ENCODE results near the gene KPRP. TPM values are rescaled to one million over a fixed set of nuclear protein-coding genes. Genes with fewer than 3 reads are reported as not detected.

The KPRP gene
- total and polyA plus RNA-seq, 10 of the 15 experiments (the other 5 are each of a cell fraction or from before 2014, with no cell fraction given), result not detected

DNA sequence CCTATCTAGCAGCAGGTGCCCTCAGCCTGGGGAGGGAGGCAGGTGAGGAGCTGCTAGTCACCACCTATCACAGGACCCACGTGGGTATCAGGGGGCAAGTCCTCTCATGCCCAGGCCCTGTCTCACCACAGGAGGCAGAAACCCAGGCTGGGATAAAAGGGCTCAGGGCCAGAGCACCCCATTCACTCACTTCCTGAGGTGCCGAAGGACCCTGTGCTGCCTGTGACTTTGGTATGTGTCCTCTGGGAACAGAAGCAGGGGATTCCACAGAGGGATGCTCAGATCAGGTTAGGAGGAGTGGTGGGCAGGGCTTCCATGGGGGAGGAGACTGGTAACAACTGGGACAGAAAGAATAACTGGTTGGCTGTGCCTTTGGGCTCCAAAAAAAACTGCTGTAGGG is 28.3 kb downstream of the KPRP start, which contains the start of gene LCE1E:
LCE1E (plus strand) TSS at position 181 of the 400 bp plus-strand sequence. CDS start 1,043 bp downstream, outside the sequence.
- intact Hi-C loops (cut with micrococcal nuclease; ENCODE audit: unreplicated experiment), result no loop called here
- RAD21 ChIA-PET (ENCODE audit: unreplicated experiment), result no interaction called here
- no peak for TF ChIP-seq IKZF2 (IDR thresholded peaks at IDR 0.05)
- no peak for TF ChIP-seq KAT2A (conservative IDR thresholded peaks at IDR 0.05; ENCODE audit: control insufficient read depth, low read depth, low read length)
- no peak for TF ChIP-seq MEF2A (IDR thresholded peaks at IDR 0.05; ENCODE audit: insufficient read depth, low read depth, low read length)
- no peak for TF ChIP-seq SP1 (IDR thresholded peaks at IDR 0.05; ENCODE audit: low read depth, low read length)
- TF ChIP-seq RELA (IDR thresholded peaks at IDR 0.05; ENCODE audit: borderline replicate concordance, partially characterized antibody), result no peak
- TF ChIP-seq ESRRA (IDR thresholded peaks at IDR 0.05; ENCODE audit: low read length), result no peak
- TF ChIP-seq, protein P1, sequence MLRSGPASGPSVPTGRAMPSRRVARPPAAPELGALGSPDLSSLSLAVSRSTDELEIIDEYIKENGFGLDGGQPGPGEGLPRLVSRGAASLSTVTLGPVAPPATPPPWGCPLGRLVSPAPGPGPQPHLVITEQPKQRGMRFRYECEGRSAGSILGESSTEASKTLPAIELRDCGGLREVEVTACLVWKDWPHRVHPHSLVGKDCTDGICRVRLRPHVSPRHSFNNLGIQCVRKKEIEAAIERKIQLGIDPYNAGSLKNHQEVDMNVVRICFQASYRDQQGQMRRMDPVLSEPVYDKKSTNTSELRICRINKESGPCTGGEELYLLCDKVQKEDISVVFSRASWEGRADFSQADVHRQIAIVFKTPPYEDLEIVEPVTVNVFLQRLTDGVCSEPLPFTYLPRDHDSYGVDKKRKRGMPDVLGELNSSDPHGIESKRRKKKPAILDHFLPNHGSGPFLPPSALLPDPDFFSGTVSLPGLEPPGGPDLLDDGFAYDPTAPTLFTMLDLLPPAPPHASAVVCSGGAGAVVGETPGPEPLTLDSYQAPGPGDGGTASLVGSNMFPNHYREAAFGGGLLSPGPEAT (IDR thresholded peaks at IDR 0.05; ENCODE audit: low read depth), result no peak
- TF ChIP-seq RUNX3 (IDR thresholded peaks at IDR 0.05; ENCODE audit: low read length), result no peak
- TF ChIP-seq, protein P2, sequence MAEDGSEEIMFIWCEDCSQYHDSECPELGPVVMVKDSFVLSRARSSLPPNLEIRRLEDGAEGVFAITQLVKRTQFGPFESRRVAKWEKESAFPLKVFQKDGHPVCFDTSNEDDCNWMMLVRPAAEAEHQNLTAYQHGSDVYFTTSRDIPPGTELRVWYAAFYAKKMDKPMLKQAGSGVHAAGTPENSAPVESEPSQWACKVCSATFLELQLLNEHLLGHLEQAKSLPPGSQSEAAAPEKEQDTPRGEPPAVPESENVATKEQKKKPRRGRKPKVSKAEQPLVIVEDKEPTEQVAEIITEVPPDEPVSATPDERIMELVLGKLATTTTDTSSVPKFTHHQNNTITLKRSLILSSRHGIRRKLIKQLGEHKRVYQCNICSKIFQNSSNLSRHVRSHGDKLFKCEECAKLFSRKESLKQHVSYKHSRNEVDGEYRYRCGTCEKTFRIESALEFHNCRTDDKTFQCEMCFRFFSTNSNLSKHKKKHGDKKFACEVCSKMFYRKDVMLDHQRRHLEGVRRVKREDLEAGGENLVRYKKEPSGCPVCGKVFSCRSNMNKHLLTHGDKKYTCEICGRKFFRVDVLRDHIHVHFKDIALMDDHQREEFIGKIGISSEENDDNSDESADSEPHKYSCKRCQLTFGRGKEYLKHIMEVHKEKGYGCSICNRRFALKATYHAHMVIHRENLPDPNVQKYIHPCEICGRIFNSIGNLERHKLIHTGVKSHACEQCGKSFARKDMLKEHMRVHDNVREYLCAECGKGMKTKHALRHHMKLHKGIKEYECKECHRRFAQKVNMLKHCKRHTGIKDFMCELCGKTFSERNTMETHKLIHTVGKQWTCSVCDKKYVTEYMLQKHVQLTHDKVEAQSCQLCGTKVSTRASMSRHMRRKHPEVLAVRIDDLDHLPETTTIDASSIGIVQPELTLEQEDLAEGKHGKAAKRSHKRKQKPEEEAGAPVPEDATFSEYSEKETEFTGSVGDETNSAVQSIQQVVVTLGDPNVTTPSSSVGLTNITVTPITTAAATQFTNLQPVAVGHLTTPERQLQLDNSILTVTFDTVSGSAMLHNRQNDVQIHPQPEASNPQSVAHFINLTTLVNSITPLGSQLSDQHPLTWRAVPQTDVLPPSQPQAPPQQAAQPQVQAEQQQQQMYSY (CRISPR knock-in tag; IDR thresholded peaks at IDR 0.05), result no peak
- TF ChIP-seq POU2F2 (IDR thresholded peaks at IDR 0.05; ENCODE audit: borderline replicate concordance, low read depth, low read length), result no peak
- TF ChIP-seq, protein P3, sequence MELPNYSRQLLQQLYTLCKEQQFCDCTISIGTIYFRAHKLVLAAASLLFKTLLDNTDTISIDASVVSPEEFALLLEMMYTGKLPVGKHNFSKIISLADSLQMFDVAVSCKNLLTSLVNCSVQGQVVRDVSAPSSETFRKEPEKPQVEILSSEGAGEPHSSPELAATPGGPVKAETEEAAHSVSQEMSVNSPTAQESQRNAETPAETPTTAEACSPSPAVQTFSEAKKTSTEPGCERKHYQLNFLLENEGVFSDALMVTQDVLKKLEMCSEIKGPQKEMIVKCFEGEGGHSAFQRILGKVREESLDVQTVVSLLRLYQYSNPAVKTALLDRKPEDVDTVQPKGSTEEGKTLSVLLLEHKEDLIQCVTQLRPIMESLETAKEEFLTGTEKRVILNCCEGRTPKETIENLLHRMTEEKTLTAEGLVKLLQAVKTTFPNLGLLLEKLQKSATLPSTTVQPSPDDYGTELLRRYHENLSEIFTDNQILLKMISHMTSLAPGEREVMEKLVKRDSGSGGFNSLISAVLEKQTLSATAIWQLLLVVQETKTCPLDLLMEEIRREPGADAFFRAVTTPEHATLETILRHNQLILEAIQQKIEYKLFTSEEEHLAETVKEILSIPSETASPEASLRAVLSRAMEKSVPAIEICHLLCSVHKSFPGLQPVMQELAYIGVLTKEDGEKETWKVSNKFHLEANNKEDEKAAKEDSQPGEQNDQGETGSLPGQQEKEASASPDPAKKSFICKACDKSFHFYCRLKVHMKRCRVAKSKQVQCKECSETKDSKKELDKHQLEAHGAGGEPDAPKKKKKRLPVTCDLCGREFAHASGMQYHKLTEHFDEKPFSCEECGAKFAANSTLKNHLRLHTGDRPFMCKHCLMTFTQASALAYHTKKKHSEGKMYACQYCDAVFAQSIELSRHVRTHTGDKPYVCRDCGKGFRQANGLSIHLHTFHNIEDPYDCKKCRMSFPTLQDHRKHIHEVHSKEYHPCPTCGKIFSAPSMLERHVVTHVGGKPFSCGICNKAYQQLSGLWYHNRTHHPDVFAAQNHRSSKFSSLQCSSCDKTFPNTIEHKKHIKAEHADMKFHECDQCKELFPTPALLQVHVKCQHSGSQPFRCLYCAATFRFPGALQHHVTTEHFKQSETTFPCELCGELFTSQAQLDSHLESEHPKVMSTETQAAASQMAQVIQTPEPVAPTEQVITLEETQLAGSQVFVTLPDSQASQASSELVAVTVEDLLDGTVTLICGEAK (IDR thresholded peaks at IDR 0.05; ENCODE audit: borderline replicate concordance), result no peak
- TF ChIP-seq, protein P4, sequence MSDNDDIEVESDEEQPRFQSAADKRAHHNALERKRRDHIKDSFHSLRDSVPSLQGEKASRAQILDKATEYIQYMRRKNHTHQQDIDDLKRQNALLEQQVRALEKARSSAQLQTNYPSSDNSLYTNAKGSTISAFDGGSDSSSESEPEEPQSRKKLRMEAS (IDR thresholded peaks at IDR 0.05; ENCODE audit: low read depth, low read length), result no peak
- TF ChIP-seq SRF (IDR thresholded peaks at IDR 0.05; ENCODE audit: low read depth in 2 of 2, low read length in 2 of 2), result no peak
- no peak for TF ChIP-seq WRNIP1 (IDR thresholded peaks at IDR 0.05; ENCODE audit: borderline replicate concordance, low read depth, low read length)
- no peak for TF ChIP-seq POLR2A (IDR thresholded peaks at IDR 0.05; ENCODE audit: low read depth, low read length)

More for the DNA sequence above, 28.3 kb downstream of the KPRP start, which contains the start of gene LCE1E:
- no peak within 1 kb of the TSS for H3K27ac ChIP-seq (ENCODE audit: control insufficient read depth, insufficient read depth)
- in situ Hi-C loops (cut with MboI), result no loop called here
- H3K79me2 ChIP-seq (ENCODE audit: control insufficient read depth, insufficient read depth, low read length), result no peaks in the 10 kb centered on the region
- H3K27me3 ChIP-seq (replicated peaks in 1 of 2; ENCODE audit: control insufficient read depth in 2 of 2, insufficient read depth in 2 of 2, low read length in 1 of 2), result no peaks in the 10 kb centered on the region; a peak in 1 of 4 replicates
- no peak within 1 kb of the TSS for H3K9ac ChIP-seq (ENCODE audit: control insufficient read depth, insufficient read depth, low read length)
- peak; percentile 76 for ATAC-seq
- no peak for FAIRE-seq
- CTCF ChIA-PET, result interaction anchor here (1.0 kb wide), 1 partner anchor 14 kb away, joined by 4 read pairs; no protein-coding TSS in a partner anchor
- H3K4me2 ChIP-seq (ENCODE audit: control insufficient read depth, insufficient read depth), result no peak within 1 kb of the TSS
- 8% methylated on average over 2 of the region's 2 CpGs for WGBS (ENCODE audit: insufficient coverage, insufficient replicate concordance, low lambda C conversion rate, missing lambda C conversion rate)
- no peaks in the 10 kb centered on the region for H3K4me1 ChIP-seq (ENCODE audit: control insufficient read depth, insufficient read depth, low read length)
- H2AFZ ChIP-seq (ENCODE audit: control insufficient read depth, low read depth, low read length), result no peak within 1 kb of the TSS
- SMC1A ChIA-PET (ENCODE audit: uncharacterized antibody, unreplicated experiment), result no interaction called here
- no TSS peak for BruUV-seq (replicated peaks)
- no peaks in the 10 kb centered on the region; the same call in 2 of the 3 replicates for H3K9me3 ChIP-seq (replicated peaks; ENCODE audit: control insufficient read depth, insufficient read depth, low read length)
- POLR2A ChIA-PET, result no interaction called here
- no peaks in the 10 kb centered on the region for H4K20me1 ChIP-seq (ENCODE audit: control insufficient read depth, insufficient read depth)
- no peaks in the 10 kb centered on the region for H3K36me3 ChIP-seq (ENCODE audit: control insufficient read depth in 2 of 2, insufficient read depth in 2 of 2, low read length in 1 of 2)
- H3K4me3 ChIP-seq, result no peak within 1 kb of the TSS
- no peak for DNase-seq (ENCODE audit: low read depth, low spot score)
